Epithelial cell of esophagus (primary cell): ENCODE results near the gene NR2F1.
A peak's percentile ranks its signal among the peaks of the same experiment; 100 is the strongest.

ENCODE experiments used
- DNase-seq: peaks from one replicate; pipeline ENCODE4 v3.0.0; 2010; ENCODE audit warnings: low read depth
- H3K4me3 ChIP-seq: 2 replicates; pipeline ENCODE4 v1.5.1; 2011; ENCODE audit warnings: mild to moderate bottlenecking, low read length, control low read depth
- TF ChIP-seq, protein P1 (sequence below): IDR thresholded peaks from 2 replicates; pipeline ENCODE4 v1.5.1; 2011; ENCODE audit warnings: low read depth, mild to moderate bottlenecking, low read length, control low read depth, inconsistent platforms; ENCODE audit not compliant: insufficient read depth; ENCODE audit errors: missing control alignments

The NR2F1 gene

DNA sequence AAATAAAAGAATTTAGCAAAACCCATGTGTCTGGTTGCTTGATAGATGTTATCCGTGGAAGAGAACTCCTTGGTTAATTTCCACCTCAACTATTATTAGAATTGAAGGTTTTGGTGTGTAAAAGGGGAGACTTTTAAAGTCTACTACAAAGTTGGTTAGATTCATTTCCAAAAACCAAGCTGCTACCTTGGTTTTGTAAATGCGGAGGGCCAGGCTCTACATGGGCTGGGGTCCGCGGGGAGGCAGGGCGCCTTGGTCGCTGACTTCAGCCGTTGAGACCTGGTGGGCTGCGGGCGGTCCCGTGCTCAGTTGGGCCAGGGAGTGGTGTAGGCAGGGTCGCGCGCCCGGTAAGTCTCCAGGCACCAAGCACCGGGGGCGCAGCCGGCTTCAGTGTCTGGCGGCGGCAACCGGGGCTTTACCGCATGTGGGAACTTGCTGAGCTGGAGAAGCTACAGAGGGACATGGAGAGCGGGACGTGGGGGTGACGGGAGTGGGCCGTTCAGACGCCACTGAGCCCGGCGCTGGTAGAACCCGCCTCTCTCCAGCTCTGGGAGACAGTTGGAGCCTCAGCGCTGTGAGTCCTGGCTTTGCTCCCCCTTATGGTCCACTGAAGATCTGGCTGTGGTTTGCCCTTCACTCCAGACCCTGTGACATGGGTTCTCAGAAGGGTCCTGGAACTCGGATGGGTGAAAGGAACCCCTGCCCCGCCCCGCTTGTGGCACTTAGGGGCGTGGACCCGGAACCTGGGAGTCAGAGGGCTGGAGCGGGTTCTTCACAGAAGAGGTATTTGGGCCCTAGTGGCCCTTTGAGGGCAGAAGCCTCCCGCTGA is 11.8 kb downstream of the NR2F1 start:
- TF ChIP-seq, protein P1, sequence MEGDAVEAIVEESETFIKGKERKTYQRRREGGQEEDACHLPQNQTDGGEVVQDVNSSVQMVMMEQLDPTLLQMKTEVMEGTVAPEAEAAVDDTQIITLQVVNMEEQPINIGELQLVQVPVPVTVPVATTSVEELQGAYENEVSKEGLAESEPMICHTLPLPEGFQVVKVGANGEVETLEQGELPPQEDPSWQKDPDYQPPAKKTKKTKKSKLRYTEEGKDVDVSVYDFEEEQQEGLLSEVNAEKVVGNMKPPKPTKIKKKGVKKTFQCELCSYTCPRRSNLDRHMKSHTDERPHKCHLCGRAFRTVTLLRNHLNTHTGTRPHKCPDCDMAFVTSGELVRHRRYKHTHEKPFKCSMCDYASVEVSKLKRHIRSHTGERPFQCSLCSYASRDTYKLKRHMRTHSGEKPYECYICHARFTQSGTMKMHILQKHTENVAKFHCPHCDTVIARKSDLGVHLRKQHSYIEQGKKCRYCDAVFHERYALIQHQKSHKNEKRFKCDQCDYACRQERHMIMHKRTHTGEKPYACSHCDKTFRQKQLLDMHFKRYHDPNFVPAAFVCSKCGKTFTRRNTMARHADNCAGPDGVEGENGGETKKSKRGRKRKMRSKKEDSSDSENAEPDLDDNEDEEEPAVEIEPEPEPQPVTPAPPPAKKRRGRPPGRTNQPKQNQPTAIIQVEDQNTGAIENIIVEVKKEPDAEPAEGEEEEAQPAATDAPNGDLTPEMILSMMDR = no peak
- no peak overlapping the region for H3K4me3 ChIP-seq
- no peak for DNase-seq

DNA sequence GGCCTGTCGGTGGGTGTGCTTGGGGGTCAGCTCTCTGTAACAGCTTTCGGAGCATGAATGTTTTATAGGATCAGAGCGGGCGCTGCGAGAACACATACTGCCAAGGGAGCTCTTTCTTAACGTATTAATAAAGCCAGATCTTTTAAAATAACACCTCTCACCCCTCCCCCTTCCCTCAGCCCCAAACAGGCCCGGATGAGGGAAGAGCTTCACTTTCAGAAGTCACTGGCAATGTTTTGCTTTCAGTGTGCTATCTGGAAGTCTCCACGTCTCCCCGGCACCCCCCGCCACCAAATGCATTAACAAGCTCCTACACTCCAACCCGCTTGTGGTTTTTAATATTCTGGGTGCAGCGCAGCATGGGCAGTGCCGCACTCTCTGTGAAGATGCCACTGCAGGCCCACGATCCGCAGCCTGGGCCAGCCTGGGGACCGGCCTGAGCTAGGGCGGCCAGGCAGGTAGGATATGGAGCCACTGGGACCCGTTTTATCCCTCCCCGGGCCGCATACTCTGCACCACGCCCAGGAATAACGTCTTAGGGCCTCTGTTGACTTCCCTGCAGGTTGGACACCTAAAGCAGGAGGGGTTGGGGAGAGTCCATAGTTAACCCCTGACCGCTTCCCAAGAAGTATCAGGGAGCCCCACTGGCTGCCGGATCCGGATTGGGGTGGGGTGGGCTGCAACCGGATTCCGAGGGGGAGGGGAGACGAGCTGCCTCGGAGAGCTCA is 12.6 kb downstream of the NR2F1 start:
- TF ChIP-seq, protein P1 = no peak
- H3K4me3 ChIP-seq = no peak overlapping the region

DNA sequence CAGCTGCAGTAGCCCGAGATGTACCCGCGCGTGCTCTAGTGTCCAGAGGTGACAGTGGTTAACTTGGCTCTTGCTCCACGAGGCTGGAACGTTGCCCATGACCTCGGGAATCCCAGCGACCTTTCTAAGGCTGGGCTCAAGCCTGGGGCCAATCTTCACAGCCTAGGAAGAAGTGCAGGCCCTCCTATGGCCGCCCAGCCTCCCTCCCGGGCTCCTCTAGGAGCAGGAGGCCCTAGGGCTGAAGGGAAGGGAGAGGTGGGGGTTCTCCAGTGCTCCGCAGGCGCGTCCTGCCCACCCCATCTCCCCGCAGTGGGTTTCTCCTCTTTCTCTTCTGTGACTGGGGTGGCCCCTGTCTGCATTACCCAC is 13.3 kb downstream of the NR2F1 start:
- no peak overlapping the region for H3K4me3 ChIP-seq
- TF ChIP-seq, protein P1 = no peak
- no peak for DNase-seq

More for the DNA sequence above, 12.6 kb downstream of the NR2F1 start:
- DNase-seq = no peak

DNA sequence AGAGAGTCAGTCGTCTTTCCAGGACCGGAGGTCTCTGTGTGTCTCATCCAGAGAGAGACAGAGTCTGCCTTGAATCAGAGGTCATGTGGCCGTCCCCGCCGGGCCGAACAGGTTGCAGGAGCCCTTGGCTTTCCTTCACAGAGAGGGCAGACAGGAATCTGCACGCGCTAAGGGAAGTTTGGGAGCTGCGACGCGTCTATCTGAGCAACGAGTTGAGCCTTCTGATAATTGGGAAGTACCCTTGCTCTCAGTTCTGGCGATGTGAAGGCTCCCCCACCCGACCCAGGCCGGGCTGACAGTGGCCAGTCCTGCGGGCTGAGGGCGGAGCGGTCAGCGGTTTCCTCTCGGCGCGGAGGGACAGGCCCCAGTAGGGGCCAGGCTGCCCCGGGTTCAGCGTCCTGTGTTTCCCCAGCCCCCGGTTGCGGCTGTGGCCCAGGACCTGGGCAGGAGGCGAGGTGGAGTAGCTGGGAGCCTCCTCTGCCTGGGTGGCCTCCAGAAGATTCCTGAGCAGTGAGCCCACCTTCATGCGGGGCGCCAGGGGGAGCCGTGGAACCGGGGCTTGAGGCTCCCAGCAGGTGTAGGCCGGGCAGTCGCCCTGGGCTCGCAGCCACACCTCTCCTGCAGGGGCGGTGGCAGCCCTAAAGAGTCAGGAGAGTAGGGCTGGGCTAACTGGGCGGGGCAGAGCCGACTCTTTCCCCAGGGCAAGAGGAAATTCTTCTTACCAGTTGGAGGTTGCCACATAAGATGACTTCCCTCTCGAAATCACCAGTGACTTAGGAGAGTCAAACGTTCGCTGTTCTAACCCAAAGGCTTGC is 13.9 kb downstream of the NR2F1 start:
- DNase-seq = peak; percentile 68

DNA sequence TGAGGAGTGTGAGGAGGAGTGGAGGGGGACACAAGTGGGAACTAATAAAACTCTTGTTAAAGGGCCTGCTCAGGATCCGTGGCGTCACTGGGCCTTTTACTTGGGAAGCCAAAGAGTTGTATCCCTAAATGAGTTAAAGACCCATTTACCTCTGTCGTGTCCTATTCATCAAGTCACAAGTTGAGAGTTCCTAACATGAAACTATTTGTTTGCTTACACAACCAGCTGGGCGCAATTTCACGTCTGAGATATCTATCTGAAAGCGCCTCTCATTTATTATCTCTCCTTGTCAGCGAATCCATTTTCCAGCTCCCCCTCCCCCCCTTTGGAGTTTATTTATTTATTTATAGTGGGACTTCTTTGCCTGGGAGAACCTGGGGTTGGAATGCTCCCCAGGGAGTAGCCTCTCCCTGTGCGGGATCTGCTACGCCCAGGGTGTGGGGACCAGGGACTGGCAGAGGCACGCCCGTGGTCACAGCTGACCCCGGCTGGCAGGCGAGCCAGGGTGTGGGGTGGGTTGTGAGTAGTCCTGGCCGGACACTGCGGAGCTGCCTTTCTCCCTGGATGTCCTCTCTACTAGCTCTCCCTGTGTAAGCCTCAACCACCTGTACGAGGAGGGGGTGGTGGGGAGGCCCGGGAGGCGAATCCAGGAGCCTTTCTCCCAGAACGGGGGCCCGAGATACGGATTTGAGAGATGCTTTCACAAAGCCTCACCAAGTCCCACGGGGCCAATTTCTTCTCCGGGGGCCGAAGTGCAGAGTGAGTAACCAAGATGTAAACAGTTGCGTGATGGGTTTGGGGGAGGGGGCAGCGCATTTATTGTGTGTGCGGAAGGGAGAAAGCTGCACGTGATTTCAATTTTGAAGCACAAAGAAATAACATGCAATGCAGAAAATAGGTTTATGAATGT is 15.3 kb downstream of the NR2F1 start:
- DNase-seq = no peak
- TF ChIP-seq, protein P1 = no peak
- H3K4me3 ChIP-seq = no peak overlapping the region

More for the DNA sequence above, 13.9 kb downstream of the NR2F1 start:
- TF ChIP-seq, protein P1 = no peak
- no peak overlapping the region for H3K4me3 ChIP-seq

DNA sequence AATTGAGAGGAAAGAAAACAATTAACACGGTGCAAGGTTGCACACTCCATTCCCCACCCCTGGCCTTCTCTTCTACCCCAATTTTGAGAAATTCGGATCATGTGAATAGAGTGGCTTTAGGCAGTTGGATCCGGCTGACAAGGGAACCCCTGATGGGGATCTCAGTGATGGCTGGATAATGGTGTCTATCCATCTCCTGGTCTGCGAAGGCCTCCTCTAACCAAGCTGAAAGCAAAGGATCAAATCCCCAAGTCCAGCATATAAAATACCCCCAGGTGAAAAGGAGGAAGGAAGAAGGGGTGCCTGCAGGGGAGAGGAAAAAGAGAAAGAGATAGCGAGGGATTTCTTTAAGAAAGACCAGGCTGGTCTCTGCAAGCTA is 16.0 kb downstream of the NR2F1 start:
- TF ChIP-seq, protein P1 = no peak
- DNase-seq = no peak
- no peak overlapping the region for H3K4me3 ChIP-seq
